Activated CD4-positive, alpha-beta T cell treated with anti-CD3 and anti-CD28 coated beads, Interleukin-2, amount 50 U/mL, for 1 hour (primary cell): ENCODE data around the gene SEC61B.
"Not testable (repeated sequence)": the region's sequence is repeated elsewhere in the genome, so short reads cannot be mapped to it uniquely, and the experiment has no call there.

Experiments used
- DNase-seq: peaks from one replicate; pipeline ENCODE4 v3.0.0-alpha.2; 2020

The SEC61B gene

GRCh38 chr9:99192786-99193465, 29.2 kb upstream of the SEC61B start:
- DNase-seq = no peak

GRCh38 chr9:99193466-99193821, 28.6 kb upstream of the SEC61B start:
- no peak for DNase-seq

- DNase-seq = not testable (repeated sequence)
Measured at GRCh38 chr9:99196484-99196883, 25.6 kb upstream of the SEC61B start.

DNA sequence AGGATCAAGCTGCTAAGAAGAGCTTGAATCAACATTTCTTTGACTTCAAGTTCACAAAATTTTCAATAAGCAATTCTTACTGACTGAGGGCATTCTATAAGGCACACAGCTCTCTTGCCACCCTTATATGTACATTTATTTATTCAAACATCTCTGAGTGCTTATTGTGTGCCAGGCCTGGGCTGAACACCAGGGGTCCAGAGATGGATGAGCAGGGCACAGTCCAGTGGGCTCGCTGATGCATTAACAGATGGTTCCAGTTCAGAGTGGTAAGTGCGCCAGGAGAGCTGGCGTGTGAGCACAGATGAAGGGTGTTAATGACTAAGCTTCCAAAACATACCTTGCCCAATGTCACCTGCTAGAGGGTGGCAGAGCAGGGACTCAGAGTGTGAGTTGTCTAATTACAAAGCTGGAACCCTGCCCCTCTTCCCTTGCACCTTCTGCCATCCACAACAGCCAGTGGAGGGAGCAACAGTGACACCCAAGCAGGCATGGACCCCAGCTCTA, 24.9 kb upstream of the SEC61B start:
- no peak for DNase-seq

DNA sequence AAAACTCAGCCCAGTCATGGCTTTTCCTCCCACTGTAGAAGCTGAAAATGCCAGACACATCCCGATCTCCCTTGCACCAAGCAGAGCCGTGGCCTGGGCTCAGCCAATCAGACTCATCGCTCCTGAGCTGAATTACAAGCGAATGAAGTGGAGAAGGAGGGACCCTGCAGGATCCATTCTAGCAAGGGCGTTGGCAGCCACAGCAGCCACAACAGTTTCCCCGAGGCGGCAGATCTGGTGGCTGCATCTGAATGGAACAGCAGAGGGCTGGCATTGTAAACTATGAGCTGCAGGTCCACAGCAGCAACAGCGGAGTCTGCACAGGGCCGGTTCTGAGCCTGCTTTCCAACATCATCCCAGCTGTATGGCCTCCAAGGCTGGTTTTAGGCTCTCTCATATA, 24.1 kb upstream of the SEC61B start:
- DNase-seq = no peak

DNA sequence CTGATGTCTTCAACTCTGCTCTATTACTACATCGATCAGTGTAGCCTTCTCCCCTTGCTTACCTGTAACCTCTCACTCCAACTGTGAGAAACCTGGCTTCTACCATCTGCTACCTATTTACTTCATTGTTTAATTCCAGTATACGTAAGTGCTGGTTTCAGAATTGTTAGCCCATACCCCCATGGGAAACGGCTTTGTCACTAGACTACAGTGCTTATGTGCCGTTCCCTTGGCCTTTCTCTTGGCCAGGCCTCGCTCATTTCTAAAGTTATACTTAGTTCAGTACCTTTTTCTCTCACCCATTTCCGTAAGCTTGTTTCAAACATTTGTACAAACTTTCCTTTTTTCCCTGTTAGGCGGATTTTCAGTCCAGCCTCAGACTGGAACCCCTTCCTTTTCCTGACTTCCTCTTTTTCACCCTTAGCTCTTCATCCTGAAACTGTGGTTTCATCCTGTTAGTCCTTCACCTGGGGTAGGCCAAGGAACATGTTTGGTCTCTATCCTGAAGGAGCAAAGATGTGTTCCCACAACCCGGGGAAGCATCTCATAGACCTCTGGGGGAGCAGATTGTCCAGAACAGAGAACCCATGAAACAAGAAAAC, 22.0 kb upstream of the SEC61B start:
- no peak for DNase-seq

DNA sequence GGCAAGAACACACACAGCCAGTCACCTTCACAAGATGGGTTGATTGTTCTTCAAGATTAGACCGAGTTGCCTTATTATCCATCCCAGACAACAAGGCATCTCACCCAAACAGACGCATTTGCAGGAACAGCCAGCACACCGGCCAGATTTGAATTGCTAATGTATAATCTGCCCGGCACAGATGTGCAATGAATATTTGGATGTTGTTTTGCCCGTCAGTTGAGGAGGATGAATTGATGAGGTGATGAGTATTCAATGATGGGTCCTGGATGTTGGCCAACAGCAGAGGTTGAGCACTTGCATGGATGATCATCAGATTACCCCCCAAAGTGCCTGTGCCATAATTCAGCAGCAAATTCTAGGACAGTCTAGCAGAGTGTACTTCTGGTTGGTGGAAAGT, 20.5 kb upstream of the SEC61B start:
- no peak for DNase-seq

DNA sequence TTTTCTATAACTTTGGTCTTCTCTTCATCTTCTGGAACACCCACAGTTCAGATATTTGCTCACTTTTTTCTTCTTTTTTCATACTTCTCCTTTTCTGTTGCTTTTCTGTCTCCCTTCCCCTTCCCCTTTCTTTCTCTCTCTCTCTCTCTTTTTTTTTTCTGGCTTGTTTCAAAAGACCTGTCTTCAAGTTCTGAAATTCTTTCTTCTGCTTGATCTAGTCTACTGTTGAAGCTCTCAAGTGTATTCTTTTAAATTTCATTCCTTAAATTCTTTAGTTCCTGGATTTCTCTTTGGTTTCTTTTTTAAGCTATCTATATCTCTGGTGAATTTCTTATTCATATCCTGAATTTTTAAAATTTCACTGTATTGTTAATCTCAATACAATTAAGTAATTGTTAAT, 11.5 kb upstream of the SEC61B start:
- no peak for DNase-seq

GRCh38 chr9:99211746-99212145, 10.3 kb upstream of the SEC61B start:
- DNase-seq = no peak

GRCh38 chr9:99213197-99213596, 8.9 kb upstream of the SEC61B start:
- no peak for DNase-seq

GRCh38 chr9:99216073-99216472, 6.0 kb upstream of the SEC61B start:
- DNase-seq = no peak

GRCh38 chr9:99220011-99220410, 2.1 kb upstream of the SEC61B start:
- DNase-seq = no peak

DNA sequence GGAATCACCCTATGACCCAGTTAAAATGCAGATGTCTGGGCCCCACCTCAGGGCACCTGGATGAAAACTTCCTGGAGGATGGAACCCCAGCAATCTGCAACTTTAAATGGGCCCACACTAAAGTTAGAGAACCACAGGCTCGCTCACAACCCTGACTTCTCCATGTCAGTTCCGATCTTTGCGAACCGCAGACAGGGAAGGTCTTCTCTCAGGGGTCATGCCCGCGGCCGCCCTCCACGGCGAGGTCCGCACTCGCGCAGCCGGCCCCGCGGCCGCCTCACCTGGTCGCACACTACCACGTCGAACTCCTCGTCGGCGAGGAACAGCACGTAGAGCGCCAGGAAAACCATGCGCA, 839 bp upstream of the SEC61B start:
- no peak for DNase-seq

DNA sequence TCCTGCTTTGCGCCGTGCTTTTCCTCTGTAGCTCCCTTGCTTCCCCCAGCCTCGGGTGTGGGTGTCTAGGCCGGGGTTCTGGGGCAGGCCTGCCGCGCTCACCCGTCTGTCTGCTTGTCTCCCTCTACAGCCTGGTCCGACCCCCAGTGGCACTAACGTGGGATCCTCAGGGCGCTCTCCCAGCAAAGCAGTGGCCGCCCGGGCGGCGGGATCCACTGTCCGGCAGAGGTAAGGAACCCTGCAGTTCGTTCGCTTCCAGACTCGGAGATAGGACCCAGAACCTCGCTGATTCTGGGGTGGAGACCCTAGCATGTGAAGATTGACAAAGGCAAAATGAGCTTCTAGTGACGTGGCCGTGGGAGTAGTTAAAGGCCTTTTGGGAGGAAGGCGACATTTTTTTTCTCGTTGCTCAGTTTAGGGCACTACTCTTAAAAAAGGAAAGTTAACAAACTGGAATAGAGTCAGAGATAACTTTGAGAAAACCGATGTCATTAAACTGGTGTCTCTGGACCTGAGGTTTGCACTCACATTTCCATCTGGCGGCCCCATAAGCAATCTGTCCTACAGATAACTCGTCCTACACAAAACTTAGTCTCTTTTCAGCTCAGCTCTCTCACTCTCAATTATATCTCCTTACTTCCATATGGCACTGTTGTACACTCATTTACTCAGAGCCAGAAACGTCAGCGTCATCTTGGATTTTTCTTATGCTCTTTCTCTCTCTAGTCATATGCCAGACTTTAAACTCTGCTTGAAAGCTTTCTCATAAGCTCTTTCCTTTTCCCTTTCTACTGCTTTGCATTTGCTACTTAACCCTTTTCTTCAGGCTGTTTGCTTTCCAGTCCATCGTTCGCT, 561 bp downstream of the SEC61B start:
- DNase-seq = no peak

GRCh38 chr9:99224445-99224844, 2.4 kb downstream of the SEC61B start:
- no peak for DNase-seq

DNA sequence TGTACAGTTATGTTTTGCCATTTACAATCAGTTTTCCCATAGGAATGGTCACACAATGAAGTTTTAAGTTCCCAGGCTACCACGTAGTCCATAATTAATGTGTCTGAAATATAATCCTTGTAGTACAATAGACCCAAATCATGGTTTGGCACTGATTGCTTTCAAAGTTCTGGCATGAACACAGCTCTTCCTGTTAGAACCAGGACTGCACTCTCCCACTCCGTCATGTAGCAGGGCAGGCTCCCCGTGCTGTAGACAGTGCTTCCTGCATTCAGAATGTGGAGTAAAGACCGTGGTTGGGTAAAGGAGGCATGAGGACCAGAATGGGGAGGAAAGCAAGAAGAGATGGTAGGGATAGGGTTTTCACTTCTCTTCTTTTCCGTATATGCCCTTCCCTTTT, 4.0 kb downstream of the SEC61B start:
- no peak for DNase-seq

GRCh38 chr9:99230206-99230605, 8.1 kb downstream of the SEC61B start:
- no peak for DNase-seq

DNA sequence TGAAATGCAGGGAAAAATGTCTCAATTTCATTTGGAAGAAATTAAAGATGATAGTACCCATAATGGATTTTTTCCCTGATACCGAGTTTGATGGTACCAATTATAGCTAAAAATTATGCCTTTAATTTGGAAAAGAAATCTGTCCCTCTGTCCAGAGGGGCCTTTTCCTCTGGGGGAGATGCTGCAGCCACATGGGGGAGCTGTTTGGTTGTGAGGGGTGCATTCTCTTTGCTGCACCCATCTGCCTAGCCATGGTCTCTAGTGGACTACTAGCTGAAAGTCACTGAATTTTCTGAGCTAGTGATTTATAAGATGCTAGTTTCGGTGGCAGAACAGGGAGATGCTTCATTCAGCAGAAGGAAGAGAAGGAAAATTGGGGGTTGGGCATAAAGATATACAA, 9.6 kb downstream of the SEC61B start:
- DNase-seq = peak; percentile 17

GRCh38 chr9:99234618-99235017, 12.5 kb downstream of the SEC61B start:
- no peak for DNase-seq

GRCh38 chr9:99235069-99235468, 13.0 kb downstream of the SEC61B start:
- DNase-seq = no peak

GRCh38 chr9:99235926-99236634, 14.0 kb downstream of the SEC61B start:
- no peak for DNase-seq

- DNase-seq = no peak
Measured at GRCh38 chr9:99237356-99237755, 15.3 kb downstream of the SEC61B start.

DNA sequence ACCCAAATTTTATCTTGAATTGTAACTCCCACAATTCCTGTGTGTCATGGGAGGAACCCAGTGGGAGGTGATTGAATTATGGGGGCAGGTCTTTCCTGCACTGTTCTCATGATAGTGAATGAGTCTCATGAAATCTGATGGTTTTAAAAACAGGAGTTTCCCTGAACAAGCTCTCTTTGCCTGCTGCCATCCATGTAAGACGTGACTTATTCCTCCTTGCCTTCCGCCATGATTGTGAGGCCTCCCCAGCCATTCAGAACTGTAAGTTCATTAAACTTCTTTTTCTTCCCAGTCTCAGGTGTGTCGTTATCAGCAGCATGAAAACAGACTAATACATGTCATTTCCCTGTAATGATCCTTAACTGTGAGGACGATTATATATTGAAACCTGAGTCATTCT, 15.8 kb downstream of the SEC61B start:
- DNase-seq = not testable (repeated sequence)
